ENCODE results near the gene PNRC1. TPM values are rescaled to one million over a fixed set of nuclear protein-coding genes. Genes with fewer than 3 reads are reported as not detected.

The PNRC1 gene
- total RNA-seq, 6 donors from 2014 or later: 96.4 to 238 (median 167) TPM

- Histone ChIP-seq H3K27me3 (no peaks in the 10 kb centered on the region), H3K27ac (no peak overlapping the region), H3K4me3 (no peak overlapping the region), H3K36me3 (no peaks in the 10 kb centered on the region), H3K9me3 (no peaks in the 10 kb centered on the region), H3K4me1 (peaks cover 2 to 3% (median 3%) of the 10 kb centered on the region in 4 donors)
- ATAC-seq (ENCODE audit: low FRiP score in 2 of 2) (no peak), DNase-seq (no peak)
- WGBS, 2 donors: 90 to 94% methylated on average over 9 of the region's 9 CpGs
- TF ChIP-seq CTCF (IDR thresholded peaks at IDR 0.05): no peak
- no peak for TF ChIP-seq EP300 (IDR thresholded peaks at IDR 0.05)
- TF ChIP-seq POLR2AphosphoS5 (IDR thresholded peaks at IDR 0.05): no peak
- TF ChIP-seq POLR2A (IDR thresholded peaks at IDR 0.05): no peak
Observed at GRCh38 chr6:89111933-89112332, 31.4 kb downstream of the PNRC1 start.

GRCh38 chr6:89116702-89117101 is 36.2 kb downstream of the PNRC1 start:
- 65 to 67% methylated on average over 6 of the region's 6 CpGs for WGBS, 2 donors
- DNase-seq (no peak), ATAC-seq (ENCODE audit: low FRiP score in 2 of 2) (no peak)
- H3K9me3 ChIP-seq: no peaks in the 10 kb centered on the region
- peaks cover 6 to 15% (median 8%) of the 10 kb centered on the region in 4 donors for H3K4me1 ChIP-seq
- H3K27me3 ChIP-seq: no peaks in the 10 kb centered on the region
- H3K36me3 ChIP-seq: no peaks in the 10 kb centered on the region
- peak overlapping the region in 2 of 4 donors; percentile 73 to 76 for H3K4me3 ChIP-seq
- H3K27ac ChIP-seq: no peak overlapping the region
- TF ChIP-seq POLR2AphosphoS5 (IDR thresholded peaks at IDR 0.05): no peak
- no peak for TF ChIP-seq POLR2A (IDR thresholded peaks at IDR 0.05)
- TF ChIP-seq EP300 (IDR thresholded peaks at IDR 0.05): no peak
- TF ChIP-seq CTCF (IDR thresholded peaks at IDR 0.05): no peak

- WGBS, 2 donors: 1% methylated on average over 26 to 38 of the region's 106 CpGs
- Histone ChIP-seq H3K4me1 (peaks cover 6 to 15% (median 8%) of the 10 kb centered on the region in 4 donors), H3K9me3 (no peaks in the 10 kb centered on the region), H3K27me3 (no peaks in the 10 kb centered on the region), H3K36me3 (no peaks in the 10 kb centered on the region), H3K4me3 (peak within 1 kb of the TSS; percentile 61 to 76 (median 70)), H3K27ac (peak within 1 kb of the TSS in 1 of 4 donors; percentile 49)
- DNase-seq (peak; percentile 36 to 92), ATAC-seq (ENCODE audit: low FRiP score in 2 of 2) (peak; percentile 60 to 92)
- TF ChIP-seq EP300 (IDR thresholded peaks at IDR 0.05) (no peak), POLR2A (IDR thresholded peaks at IDR 0.05) (no peak), POLR2AphosphoS5 (IDR thresholded peaks at IDR 0.05) (no peak), CTCF (IDR thresholded peaks at IDR 0.05) (no peak)
Observed at GRCh38 chr6:89117211-89118108, 36.9 kb downstream of the PNRC1 start, which contains the start of gene SRSF12. Gene SRSF12 (minus strand): TSS chr6:89118071. CDS start chr6:89117887, 184 bp downstream.

- WGBS, 2 donors: 86 to 90% methylated on average over 8 of the region's 8 CpGs
- ATAC-seq (ENCODE audit: low FRiP score in 2 of 2): no peak
- no peak for DNase-seq
Observed at GRCh38 chr6:89118931-89119330, 38.4 kb downstream of the PNRC1 start.

More at GRCh38 chr6:89118931-89119330, 38.4 kb downstream of the PNRC1 start:
- Histone ChIP-seq H3K27ac (no peak overlapping the region), H3K9me3 (no peaks in the 10 kb centered on the region), H3K27me3 (no peaks in the 10 kb centered on the region), H3K36me3 (no peaks in the 10 kb centered on the region), H3K4me1 (peaks cover 6 to 15% (median 8%) of the 10 kb centered on the region in 4 donors), H3K4me3 (no peak overlapping the region)
- TF ChIP-seq EP300 (IDR thresholded peaks at IDR 0.05) (no peak), CTCF (IDR thresholded peaks at IDR 0.05) (no peak), POLR2AphosphoS5 (IDR thresholded peaks at IDR 0.05) (no peak), POLR2A (IDR thresholded peaks at IDR 0.05) (no peak)
